T-helper 2 cell (primary cell): ENCODE data around the gene SPTB.

Experiments
- DNase-seq, 5 experiments: peaks; one replicate each; pipeline versions ENCODE4 v3.0.0 to v3.0.0-alpha.2; 2012 to 2022

The SPTB gene

GRCh38 chr14:64706119-64706592, 173.6 kb downstream of the SPTB start:
- no peak for DNase-seq

- no peak for DNase-seq
Measured at GRCh38 chr14:64705381-64706118, 174.2 kb downstream of the SPTB start.

GRCh38 chr14:64704743-64705380, 174.8 kb downstream of the SPTB start:
- DNase-seq, result no peak

GRCh38 chr14:64704143-64704742, 175.5 kb downstream of the SPTB start, which contains the start of gene PLEKHG3:
Gene PLEKHG3 (plus strand): TSS chr14:64704424. CDS start chr14:64727632, 23,208 bp downstream.
- peak in 2 of 5 experiments; percentile 40 to 55 for DNase-seq

DNA sequence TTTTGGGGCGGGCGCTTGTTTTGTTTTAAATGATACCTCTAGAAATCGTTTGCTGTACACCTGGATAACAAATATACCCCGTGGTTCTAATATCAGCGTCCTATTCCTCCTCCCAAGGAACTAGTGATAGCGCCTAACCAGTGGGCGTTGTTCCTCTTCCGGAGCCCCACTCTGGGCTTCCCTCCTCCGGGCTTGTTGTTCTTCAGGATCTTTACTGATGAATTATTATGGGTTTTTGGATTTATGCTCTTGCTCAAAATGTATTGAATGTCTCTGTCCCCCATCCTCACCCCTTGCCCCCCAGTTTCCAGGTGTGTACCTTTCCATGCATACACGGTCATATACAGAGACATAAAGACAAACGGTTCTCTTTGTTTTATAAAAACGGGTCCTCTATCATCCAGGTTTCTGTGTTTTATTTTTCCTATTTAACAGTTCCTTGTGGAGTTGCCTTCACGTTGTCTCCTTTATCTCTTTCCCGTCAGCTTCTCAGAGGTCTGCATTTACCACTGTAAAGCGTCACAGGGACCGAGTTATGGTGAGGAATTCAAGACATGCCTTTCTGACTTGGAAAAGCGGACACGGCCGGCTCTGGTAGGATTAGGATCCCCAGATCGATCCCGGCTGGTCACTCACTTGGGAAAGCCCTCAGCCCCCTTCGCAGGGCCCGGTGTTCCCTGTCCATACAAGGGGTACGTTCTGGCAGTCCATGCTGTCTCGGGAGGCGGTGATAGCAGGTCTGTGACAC, 176.1 kb downstream of the SPTB start:
- DNase-seq, result no peak

- DNase-seq, result peak in 2 of 5 experiments; percentile 26 to 34
Measured at GRCh38 chr14:64702493-64703394, 177.0 kb downstream of the SPTB start.

DNA sequence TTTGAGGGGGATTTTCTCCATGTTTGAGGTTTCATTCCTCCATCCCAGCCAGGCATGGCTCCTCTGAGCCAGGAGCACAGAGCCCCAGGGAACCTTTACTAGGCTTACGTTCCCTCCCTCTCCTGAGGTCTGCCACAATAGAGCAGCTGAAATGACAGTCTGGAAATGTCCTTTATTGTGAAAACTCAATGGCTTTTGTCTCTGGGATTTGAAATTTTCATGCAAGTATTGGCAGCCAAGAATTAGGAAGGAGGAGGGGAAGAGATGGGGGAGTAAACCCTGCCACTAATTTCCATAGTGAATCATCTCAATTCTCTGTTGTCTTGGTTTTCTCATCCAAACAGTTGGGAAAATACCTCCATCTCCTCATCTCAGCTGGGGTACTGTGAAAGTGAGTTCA, 178.0 kb downstream of the SPTB start:
- DNase-seq, result no peak

- DNase-seq, result no peak
Measured at GRCh38 chr14:64700894-64701293, 178.8 kb downstream of the SPTB start.

GRCh38 chr14:64700290-64700689, 179.4 kb downstream of the SPTB start:
- DNase-seq, result no peak

DNA sequence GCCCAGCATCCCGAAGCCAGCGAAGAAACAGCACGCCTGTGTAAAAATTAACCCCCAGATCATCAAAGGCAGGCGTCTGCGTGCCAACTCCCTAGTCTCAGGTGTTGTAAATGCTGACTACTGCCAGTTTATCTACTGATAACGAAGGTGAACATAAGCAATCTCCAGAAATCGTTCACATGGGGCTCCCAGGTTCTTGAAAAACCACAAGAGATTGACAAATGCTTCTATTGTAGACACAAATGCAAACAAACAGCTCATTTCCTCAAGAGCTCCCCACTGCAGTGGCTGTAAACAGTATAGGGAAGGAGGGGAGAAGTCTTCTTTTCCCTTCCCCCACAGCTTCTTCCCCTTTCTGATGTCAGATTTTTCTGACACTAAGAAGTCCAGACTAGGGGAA, 180.8 kb downstream of the SPTB start:
- DNase-seq, result peak in 1 of 5 experiments; percentile 89

DNA sequence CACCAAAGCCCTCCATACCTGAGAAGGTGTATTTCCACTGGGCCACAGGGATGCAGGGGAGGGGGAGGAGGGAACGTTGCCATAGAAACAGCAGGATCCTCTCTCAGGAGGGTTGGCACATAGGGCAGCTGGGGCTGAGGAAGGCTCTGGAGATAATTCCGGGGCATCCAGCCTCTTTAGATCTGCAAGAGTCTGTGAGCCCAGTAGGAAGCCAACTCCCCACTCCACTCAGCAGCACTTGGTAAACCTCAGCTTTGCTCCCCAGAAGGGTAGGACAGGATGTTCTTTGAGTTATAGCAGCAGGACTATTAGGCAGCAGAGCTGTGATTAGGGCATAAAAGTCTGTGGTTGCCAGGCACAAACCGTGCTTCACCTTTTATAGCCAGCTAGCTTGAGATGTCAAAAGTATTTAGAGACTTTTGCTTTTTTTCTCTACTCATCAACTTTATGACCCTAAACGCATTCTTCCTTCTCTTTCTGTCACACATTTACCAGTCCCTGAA, 183.3 kb downstream of the SPTB start:
- DNase-seq, result peak in 1 of 5 experiments; percentile 79
